ENCODE measurements around the gene OSBPL6.

GRCh38 chr2:178173657-178174056 is 20.7 kb upstream of the OSBPL6 start:
- TF ChIP-seq, protein P1, sequence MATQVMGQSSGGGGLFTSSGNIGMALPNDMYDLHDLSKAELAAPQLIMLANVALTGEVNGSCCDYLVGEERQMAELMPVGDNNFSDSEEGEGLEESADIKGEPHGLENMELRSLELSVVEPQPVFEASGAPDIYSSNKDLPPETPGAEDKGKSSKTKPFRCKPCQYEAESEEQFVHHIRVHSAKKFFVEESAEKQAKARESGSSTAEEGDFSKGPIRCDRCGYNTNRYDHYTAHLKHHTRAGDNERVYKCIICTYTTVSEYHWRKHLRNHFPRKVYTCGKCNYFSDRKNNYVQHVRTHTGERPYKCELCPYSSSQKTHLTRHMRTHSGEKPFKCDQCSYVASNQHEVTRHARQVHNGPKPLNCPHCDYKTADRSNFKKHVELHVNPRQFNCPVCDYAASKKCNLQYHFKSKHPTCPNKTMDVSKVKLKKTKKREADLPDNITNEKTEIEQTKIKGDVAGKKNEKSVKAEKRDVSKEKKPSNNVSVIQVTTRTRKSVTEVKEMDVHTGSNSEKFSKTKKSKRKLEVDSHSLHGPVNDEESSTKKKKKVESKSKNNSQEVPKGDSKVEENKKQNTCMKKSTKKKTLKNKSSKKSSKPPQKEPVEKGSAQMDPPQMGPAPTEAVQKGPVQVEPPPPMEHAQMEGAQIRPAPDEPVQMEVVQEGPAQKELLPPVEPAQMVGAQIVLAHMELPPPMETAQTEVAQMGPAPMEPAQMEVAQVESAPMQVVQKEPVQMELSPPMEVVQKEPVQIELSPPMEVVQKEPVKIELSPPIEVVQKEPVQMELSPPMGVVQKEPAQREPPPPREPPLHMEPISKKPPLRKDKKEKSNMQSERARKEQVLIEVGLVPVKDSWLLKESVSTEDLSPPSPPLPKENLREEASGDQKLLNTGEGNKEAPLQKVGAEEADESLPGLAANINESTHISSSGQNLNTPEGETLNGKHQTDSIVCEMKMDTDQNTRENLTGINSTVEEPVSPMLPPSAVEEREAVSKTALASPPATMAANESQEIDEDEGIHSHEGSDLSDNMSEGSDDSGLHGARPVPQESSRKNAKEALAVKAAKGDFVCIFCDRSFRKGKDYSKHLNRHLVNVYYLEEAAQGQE (IDR thresholded peaks at IDR 0.05; ENCODE audit: borderline replicate concordance in 1 of 2, low read depth in 1 of 2, low read length in 2 of 2) = no peak
- TF ChIP-seq ZNF558 (CRISPR knock-in tag; IDR thresholded peaks at IDR 0.05; ENCODE audit: borderline replicate concordance) (no peak), JDP2 (CRISPR knock-in tag; IDR thresholded peaks at IDR 0.05; ENCODE audit: borderline replicate concordance) (no peak), CEBPZ (IDR thresholded peaks at IDR 0.05; ENCODE audit: low read length) (no peak), DNMT1 (CRISPR knock-in tag; IDR thresholded peaks at IDR 0.05) (no peak), POLR2AphosphoS2 (IDR thresholded peaks at IDR 0.05; ENCODE audit: low read depth, low read length) (no peak), JUNB (CRISPR knock-in tag; IDR thresholded peaks at IDR 0.05; ENCODE audit: borderline replicate concordance) (no peak), ZNF644 (CRISPR knock-in tag; IDR thresholded peaks at IDR 0.05; ENCODE audit: low read depth) (no peak), AGO1 (IDR thresholded peaks at IDR 0.05; ENCODE audit: low read depth, low read length, poor library complexity, severe bottlenecking) (no peak)
- TF ChIP-seq, protein P2, sequence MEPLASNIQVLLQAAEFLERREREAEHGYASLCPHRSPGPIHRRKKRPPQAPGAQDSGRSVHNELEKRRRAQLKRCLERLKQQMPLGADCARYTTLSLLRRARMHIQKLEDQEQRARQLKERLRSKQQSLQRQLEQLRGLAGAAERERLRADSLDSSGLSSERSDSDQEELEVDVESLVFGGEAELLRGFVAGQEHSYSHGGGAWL (CRISPR knock-in tag; IDR thresholded peaks at IDR 0.05) = no peak
- TF ChIP-seq, protein P3, sequence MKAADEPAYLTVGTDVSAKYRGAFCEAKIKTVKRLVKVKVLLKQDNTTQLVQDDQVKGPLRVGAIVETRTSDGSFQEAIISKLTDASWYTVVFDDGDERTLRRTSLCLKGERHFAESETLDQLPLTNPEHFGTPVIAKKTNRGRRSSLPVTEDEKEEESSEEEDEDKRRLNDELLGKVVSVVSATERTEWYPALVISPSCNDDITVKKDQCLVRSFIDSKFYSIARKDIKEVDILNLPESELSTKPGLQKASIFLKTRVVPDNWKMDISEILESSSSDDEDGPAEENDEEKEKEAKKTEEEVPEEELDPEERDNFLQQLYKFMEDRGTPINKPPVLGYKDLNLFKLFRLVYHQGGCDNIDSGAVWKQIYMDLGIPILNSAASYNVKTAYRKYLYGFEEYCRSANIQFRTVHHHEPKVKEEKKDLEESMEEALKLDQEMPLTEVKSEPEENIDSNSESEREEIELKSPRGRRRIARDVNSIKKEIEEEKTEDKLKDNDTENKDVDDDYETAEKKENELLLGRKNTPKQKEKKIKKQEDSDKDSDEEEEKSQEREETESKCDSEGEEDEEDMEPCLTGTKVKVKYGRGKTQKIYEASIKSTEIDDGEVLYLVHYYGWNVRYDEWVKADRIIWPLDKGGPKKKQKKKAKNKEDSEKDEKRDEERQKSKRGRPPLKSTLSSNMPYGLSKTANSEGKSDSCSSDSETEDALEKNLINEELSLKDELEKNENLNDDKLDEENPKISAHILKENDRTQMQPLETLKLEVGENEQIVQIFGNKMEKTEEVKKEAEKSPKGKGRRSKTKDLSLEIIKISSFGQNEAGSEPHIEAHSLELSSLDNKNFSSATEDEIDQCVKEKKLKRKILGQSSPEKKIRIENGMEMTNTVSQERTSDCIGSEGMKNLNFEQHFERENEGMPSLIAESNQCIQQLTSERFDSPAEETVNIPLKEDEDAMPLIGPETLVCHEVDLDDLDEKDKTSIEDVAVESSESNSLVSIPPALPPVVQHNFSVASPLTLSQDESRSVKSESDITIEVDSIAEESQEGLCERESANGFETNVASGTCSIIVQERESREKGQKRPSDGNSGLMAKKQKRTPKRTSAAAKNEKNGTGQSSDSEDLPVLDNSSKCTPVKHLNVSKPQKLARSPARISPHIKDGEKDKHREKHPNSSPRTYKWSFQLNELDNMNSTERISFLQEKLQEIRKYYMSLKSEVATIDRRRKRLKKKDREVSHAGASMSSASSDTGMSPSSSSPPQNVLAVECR (CRISPR knock-in tag; IDR thresholded peaks at IDR 0.05; ENCODE audit: borderline replicate concordance) = no peak
